K562 (cell line): Measurements from ENCODE around the gene MID1IP1. TPM values are rescaled to one million over a fixed set of nuclear protein-coding genes. Genes with fewer than 3 reads are reported as not detected.

Experiments used
- BCOR ChIP-seq: fragments of 450-650 bp; IDR thresholded peaks from 2 replicates; pipeline ENCODE4 v1.6.1; 2016
- CXXC5 ChIP-seq: fragments of 250-450 bp; sonication (Bioruptor Pico); IDR thresholded peaks from 2 replicates; pipeline ENCODE4 v1.8.0; 2022; ENCODE audit warnings: inconsistent platforms, mild to moderate bottlenecking, moderate library complexity
- ESRRA ChIP-seq: fragments of 450-650 bp; IDR thresholded peaks from 2 replicates; pipeline ENCODE4 v1.6.1; 2014; ENCODE audit warnings: low read depth, mild to moderate bottlenecking, moderate library complexity, borderline replicate concordance
- GABPB1 ChIP-seq: sonication (generic); formaldehyde crosslinking; IDR thresholded peaks from 2 replicates; pipeline ENCODE4 v1.8.0; 2022; ENCODE audit warnings: mild to moderate bottlenecking, missing genetic modification reagents
- JUN ChIP-seq, 2 experiments: sonication (generic) in 1 of 2; formaldehyde crosslinking in 1 of 2; IDR thresholded peaks; 2 replicates each; pipeline versions ENCODE4 v1.6.1 to v1.8.0; 2012 to 2022; ENCODE audit warnings: borderline replicate concordance in 2 of 2, mild to moderate bottlenecking in 2 of 2, improper control_type of control experiment in 1 of 2, low read depth in 1 of 2, low read length in 1 of 2, missing genetic modification reagents in 1 of 2
- LEF1 ChIP-seq: fragments of 450-650 bp; IDR thresholded peaks from 2 replicates; pipeline ENCODE4 v1.6.1; 2016; ENCODE audit warnings: mild to moderate bottlenecking
- MAZ ChIP-seq, 2 experiments: fragments of 450-650 bp in 1 of 2; sonication (generic) in 1 of 2; formaldehyde crosslinking; IDR thresholded peaks in 1 of 2; conservative IDR thresholded peaks in 1 of 2; 2 replicates each; pipeline versions ENCODE4 v1.4.0 to v1.5.0; 2020; ENCODE audit warnings: mild to moderate bottlenecking in 1 of 2, missing genetic modification reagents in 1 of 2
- MCM7 ChIP-seq, 2 experiments: fragments of 450-650 bp; IDR thresholded peaks; 2 replicates each; pipeline ENCODE4 v1.6.1; 2016 to 2018
- MIER1 ChIP-seq: fragments of 450-650 bp; IDR thresholded peaks from 2 replicates; pipeline ENCODE4 v1.6.1; 2016; ENCODE audit warnings: antibody characterized with exemption, mild to moderate bottlenecking, low read depth
- NONO ChIP-seq, 2 experiments: fragments of 200-400 bp in 1 of 2; fragments of 450-650 bp in 1 of 2; formaldehyde crosslinking in 1 of 2; IDR thresholded peaks; 2 replicates each; pipeline ENCODE4 v1.6.1; 2017; ENCODE audit warnings: low read depth in 2 of 2, mild to moderate bottlenecking in 2 of 2, moderate library complexity in 2 of 2, low read length in 1 of 2
- PHF20 ChIP-seq: fragments of 450-650 bp; IDR thresholded peaks from 2 replicates; pipeline ENCODE4 v1.6.1; 2018; ENCODE audit not compliant: partially characterized antibody
- POLR2B ChIP-seq: fragments of 450-650 bp; IDR thresholded peaks from 2 replicates; pipeline ENCODE4 v1.6.1; 2018; ENCODE audit warnings: low read depth; ENCODE audit not compliant: partially characterized antibody
- SAP30 ChIP-seq: fragments of 200-600 bp; sonication (generic); IDR thresholded peaks from 2 replicates; pipeline ENCODE4 v1.6.1; 2012; ENCODE audit warnings: borderline replicate concordance, low read depth, mild to moderate bottlenecking, moderate library complexity, low read length, control low read depth, inconsistent platforms; ENCODE audit not compliant: insufficient read depth, poor library complexity, severe bottlenecking
- SMARCE1 ChIP-seq: fragments of 450-650 bp; IDR thresholded peaks from 2 replicates; pipeline ENCODE4 v1.7.1; 2016; ENCODE audit warnings: mild to moderate bottlenecking
- SREBF1 ChIP-seq: fragments of 150-350 bp; IDR thresholded peaks from 2 replicates; pipeline ENCODE4 v1.6.1; 2014; ENCODE audit warnings: antibody characterized with exemption, low read depth, low read length, borderline replicate concordance
- ZBTB7A ChIP-seq: IDR thresholded peaks from 2 replicates; pipeline ENCODE4 v1.6.1; 2011; ENCODE audit warnings: low read depth, mild to moderate bottlenecking, low read length, moderate library complexity, borderline replicate concordance; ENCODE audit not compliant: control insufficient read depth
- ZKSCAN1 ChIP-seq: fragments of 150-350 bp; IDR thresholded peaks from 2 replicates; pipeline ENCODE4 v1.6.1; 2016; ENCODE audit warnings: low read depth, low read length
- ZNF3 ChIP-seq: fragments of 250-450 bp; sonication (Bioruptor Pico); IDR thresholded peaks from 2 replicates; pipeline ENCODE4 v1.5.0; 2021; ENCODE audit warnings: mild to moderate bottlenecking, moderate library complexity
- ZNF586 ChIP-seq: fragments of 450-650 bp; formaldehyde crosslinking; conservative IDR thresholded peaks from 2 replicates; pipeline ENCODE4 v1.4.0; 2020; ENCODE audit warnings: mild to moderate bottlenecking, moderate library complexity
- ZNF830 ChIP-seq: fragments of 250-450 bp; sonication (Bioruptor Pico); IDR thresholded peaks from 2 replicates; pipeline ENCODE4 v1.5.0; 2021; ENCODE audit warnings: mild to moderate bottlenecking
- polyA plus RNA-seq, 8 experiments: library from polyadenylated mRNA; depleted of rRNA in 4 of 8; stranded (reverse) in 5 of 8; unstranded in 3 of 8; fragments of >200 nt; fragmentation: Nextera tagmentation in 2 of 8; fragmentation: Illumina TruSeq in 1 of 8; extraction: Ambion mirVana in 2 of 8; extraction: Trizol in 1 of 8; gene quantifications; 2 replicates each; pipeline versions ENCODE4 v1.2.1 to v1.2.3, GENCODE V29; 2011 to 2014; ENCODE audit warnings: inconsistent platforms in 1 of 8, missing spikeins in 1 of 8
- total RNA-seq, 7 experiments: library from RNA; depleted of rRNA in 6 of 7; stranded (reverse); fragments of >200 nt in 6 of 7; fragmentation: Illumina TruSeq in 2 of 7; extraction: Trizol in 2 of 7; gene quantifications; 2 replicates each; pipeline versions ENCODE4 v1.2.1 to v1.2.3, GENCODE V29; 2011 to 2021; ENCODE audit warnings: low replicate concordance in 1 of 7
- TF ChIP-seq, protein P1 (sequence below): fragments of 250-450 bp; sonication (Bioruptor Pico); IDR thresholded peaks from 2 replicates; pipeline ENCODE4 v1.9.0; 2021; ENCODE audit warnings: mild to moderate bottlenecking, inconsistent platforms
- TF ChIP-seq, protein P2 (sequence below): fragments of 450-650 bp; IDR thresholded peaks from 2 replicates; pipeline ENCODE4 v1.6.1; 2016; ENCODE audit warnings: antibody characterized with exemption
- TF ChIP-seq, protein P3 (sequence below): fragments of 250-450 bp; sonication (Bioruptor Pico); IDR thresholded peaks from 2 replicates; pipeline ENCODE4 v1.8.0; 2022; ENCODE audit warnings: inconsistent platforms, mild to moderate bottlenecking, moderate library complexity, borderline replicate concordance

The MID1IP1 gene
- total and polyA plus RNA-seq, 9 of the 15 experiments (the other 6 are each of a cell fraction or from before 2014, with no cell fraction given) = 0.51 to 102 (median 27.5) TPM

DNA sequence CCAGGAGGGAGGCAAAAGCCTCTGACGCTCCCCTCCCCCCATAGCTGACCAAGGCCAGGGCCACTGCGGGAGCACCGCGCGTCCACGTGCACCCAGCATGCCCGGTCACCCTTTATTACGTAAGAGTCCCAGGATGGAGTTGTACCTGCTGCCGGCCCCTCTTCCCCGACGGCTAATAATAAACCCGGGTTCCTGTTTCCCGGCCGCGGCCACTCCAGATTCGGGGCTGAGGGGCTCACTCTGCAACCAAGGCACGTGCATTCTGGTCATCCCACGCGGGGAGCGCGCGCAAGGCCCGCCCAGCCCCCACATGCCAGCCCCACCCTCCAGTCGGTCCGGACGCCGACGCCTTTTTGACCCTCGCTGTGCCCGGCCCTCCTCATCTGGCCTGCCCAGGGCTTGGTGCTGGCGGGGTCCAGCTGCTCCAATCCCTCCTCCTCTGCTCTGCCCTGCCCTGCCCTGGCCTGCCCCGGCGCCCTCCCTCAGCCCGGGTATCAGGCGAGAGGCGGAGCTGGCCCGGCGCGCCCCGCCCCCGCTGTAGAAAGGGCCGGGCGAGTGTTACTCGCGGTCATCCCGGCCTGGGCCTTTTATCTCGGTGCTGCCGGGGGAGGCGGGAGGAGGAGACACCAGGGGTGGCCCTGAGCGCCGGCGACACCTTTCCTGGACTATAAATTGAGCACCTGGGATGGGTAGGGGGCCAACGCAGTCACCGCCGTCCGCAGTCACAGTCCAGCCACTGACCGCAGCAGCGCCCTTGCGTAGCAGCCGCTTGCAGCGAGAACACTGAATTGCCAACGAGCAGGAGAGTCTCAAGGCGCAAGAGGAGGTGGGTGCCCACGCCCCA, 2.6 kb downstream of the MID1IP1 start (continued):
- TF ChIP-seq, protein P1, sequence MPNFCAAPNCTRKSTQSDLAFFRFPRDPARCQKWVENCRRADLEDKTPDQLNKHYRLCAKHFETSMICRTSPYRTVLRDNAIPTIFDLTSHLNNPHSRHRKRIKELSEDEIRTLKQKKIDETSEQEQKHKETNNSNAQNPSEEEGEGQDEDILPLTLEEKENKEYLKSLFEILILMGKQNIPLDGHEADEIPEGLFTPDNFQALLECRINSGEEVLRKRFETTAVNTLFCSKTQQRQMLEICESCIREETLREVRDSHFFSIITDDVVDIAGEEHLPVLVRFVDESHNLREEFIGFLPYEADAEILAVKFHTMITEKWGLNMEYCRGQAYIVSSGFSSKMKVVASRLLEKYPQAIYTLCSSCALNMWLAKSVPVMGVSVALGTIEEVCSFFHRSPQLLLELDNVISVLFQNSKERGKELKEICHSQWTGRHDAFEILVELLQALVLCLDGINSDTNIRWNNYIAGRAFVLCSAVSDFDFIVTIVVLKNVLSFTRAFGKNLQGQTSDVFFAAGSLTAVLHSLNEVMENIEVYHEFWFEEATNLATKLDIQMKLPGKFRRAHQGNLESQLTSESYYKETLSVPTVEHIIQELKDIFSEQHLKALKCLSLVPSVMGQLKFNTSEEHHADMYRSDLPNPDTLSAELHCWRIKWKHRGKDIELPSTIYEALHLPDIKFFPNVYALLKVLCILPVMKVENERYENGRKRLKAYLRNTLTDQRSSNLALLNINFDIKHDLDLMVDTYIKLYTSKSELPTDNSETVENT (CRISPR knock-in tag) = peak; percentile 78
- TF ChIP-seq ZKSCAN1 = peak; percentile 22; the same call in 1 of the 2 replicates
- no peak for TF ChIP-seq BCOR
- TF ChIP-seq, protein P2, sequence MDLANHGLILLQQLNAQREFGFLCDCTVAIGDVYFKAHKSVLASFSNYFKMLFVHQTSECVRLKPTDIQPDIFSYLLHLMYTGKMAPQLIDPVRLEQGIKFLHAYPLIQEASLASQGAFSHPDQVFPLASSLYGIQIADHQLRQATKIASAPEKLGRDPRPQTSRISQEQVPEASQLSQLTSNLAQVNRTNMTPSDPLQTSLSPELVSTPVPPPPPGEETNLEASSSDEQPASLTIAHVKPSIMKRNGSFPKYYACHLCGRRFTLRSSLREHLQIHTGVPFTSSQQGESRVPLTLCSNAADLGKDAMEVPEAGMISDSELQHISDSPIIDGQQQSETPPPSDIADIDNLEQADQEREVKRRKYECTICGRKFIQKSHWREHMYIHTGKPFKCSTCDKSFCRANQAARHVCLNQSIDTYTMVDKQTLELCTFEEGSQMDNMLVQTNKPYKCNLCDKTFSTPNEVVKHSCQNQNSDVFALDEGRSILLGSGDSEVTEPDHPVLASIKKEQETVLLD = no peak
- no peak for TF ChIP-seq ZNF586 (CRISPR knock-in tag)
- TF ChIP-seq NONO (IDR thresholded peaks at IDR 0.05; ENCODE audit: low read depth in 2 of 2, low read length in 1 of 2) = peak; percentile 52 to 59; a peak in 1 of 4 replicates
- no peak for TF ChIP-seq ZNF830 (CRISPR knock-in tag)
- TF ChIP-seq MAZ (CRISPR knock-in tag; conservative IDR thresholded peaks at IDR 0.05 in 1 of 2, IDR thresholded peaks at IDR 0.05 in 1 of 2) = peak; percentile 72 to 76; a peak in 3 of 4 replicates
- no peak for TF ChIP-seq GABPB1 (CRISPR knock-in tag)
- no peak for TF ChIP-seq SMARCE1
- TF ChIP-seq MIER1 = no peak
- TF ChIP-seq JUN (IDR thresholded peaks at IDR 0.05; ENCODE audit: borderline replicate concordance, low read depth, low read length) = peak; percentile 10; the same call in 1 of the 2 replicates
- no peak for TF ChIP-seq JUN (CRISPR knock-in tag; IDR thresholded peaks at IDR 0.05; ENCODE audit: borderline replicate concordance)
- no peak for TF ChIP-seq PHF20
- TF ChIP-seq ZNF3 (CRISPR knock-in tag) = no peak
- TF ChIP-seq CXXC5 = peak; percentile 69
- peak; percentile 80 for TF ChIP-seq LEF1
- TF ChIP-seq SAP30 = peak; percentile 40
- peak; percentile 67; the same call in 1 of the 2 replicates for TF ChIP-seq ZBTB7A
- no peak for TF ChIP-seq MCM7 (IDR thresholded peaks at IDR 0.05)
- TF ChIP-seq, protein P3, sequence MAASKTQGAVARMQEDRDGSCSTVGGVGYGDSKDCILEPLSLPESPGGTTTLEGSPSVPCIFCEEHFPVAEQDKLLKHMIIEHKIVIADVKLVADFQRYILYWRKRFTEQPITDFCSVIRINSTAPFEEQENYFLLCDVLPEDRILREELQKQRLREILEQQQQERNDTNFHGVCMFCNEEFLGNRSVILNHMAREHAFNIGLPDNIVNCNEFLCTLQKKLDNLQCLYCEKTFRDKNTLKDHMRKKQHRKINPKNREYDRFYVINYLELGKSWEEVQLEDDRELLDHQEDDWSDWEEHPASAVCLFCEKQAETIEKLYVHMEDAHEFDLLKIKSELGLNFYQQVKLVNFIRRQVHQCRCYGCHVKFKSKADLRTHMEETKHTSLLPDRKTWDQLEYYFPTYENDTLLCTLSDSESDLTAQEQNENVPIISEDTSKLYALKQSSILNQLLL = no peak
- no peak for TF ChIP-seq SREBF1
- TF ChIP-seq POLR2B = peak; percentile 88
- peak; percentile 45; the same call in 1 of the 2 replicates for TF ChIP-seq ESRRA
